HG03354 (cell line): ENCODE data around the gene FAM171A1.
A peak's percentile ranks its signal among the peaks of the same experiment; 100 is the strongest.
"Not testable (repeated sequence)": the region's sequence is repeated elsewhere in the genome, so short reads cannot be mapped to it uniquely, and the experiment has no call there.

ENCODE experiments used
- ATAC-seq: cut with Tn5 transposase; IDR thresholded peaks from one replicate; pipeline ENCODE4 v1.9.1; 2021; ENCODE audit warnings: mild to moderate bottlenecking; ENCODE audit not compliant: unreplicated experiment, poor library complexity, severe bottlenecking

Gene FAM171A1

DNA sequence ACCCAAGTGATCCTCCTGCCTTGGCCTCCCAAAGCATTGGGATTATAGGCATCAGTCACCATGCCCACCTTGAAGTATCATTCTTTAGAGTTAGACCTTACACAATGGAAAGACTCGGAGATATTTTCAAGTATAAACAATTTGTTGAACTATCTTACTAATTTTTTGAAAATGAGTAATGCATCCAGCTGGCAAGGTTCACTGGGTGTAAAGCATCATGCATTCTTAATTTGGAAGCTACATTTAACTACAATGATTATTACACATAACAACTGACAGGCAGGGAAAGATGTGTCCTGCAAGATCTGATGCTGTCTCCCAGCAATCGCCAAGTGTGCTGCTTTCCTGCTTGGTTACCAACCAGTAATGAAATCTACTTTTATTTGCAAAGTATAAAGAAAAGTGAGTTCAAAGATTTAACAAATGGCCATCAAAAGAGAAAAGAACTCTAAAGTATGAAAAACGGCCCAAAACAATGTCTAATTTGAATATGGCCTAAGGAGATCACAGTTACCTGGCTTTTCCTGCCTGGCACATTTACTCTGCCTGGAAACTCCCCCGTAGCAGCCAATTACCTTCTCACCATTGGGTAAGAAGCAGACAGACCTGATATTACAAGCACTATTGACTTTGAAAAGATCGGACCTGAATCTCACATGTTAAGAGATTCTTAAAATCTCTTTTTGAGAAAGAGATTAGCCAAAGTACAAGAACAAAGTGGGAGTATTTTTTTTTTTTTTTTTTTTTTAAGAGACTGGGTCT is 143.3 kb downstream of the FAM171A1 start:
- ATAC-seq: no peak

GRCh38 chr10:15225511-15225910 is 145.6 kb downstream of the FAM171A1 start:
- no peak for ATAC-seq

- no peak for ATAC-seq
These were observed 146.1 kb downstream of the FAM171A1 start for GRCh38 chr10:15224948-15225347.

DNA sequence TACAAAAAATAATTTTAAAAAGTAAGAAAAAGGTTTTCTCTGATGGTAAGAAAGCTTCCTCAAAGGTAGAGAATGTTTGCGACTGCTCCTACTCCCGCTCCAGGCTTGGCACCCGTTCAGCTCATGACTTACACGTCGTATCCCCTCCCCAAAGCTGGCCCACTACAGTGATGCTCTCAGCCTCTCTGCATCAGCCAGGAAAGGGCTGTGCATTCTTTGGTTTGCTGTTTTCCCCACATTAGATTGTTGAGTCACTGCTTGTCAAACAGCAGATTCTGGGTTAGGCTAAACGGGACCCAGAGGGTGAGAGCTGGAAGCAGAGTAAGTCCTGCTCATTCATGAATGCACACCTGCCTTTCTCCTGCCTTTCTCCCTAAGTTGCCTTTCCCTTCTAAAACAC is 147.9 kb downstream of the FAM171A1 start:
- ATAC-seq: no peak

DNA sequence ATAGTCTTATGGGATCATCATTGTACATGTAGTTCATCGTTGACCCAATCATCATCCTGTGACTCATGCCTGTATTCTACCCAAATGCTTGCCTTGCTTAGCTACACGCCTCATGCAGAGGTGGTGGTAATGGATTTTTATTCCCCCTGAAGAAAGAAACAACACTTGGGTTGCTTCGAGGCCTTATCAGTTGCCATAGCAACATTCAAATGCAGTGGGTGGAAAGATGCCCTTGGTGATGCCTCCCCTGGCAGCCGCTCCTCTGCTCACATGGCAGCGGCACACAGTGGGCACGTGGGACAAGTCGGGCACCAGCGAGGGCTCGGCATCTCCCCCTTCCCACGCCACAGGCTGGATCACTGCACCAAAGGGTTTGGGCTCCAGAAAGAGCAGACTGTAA is 148.6 kb downstream of the FAM171A1 start:
- no peak for ATAC-seq

- no peak for ATAC-seq
These were observed 150.6 kb downstream of the FAM171A1 start for GRCh38 chr10:15220445-15220844.

DNA sequence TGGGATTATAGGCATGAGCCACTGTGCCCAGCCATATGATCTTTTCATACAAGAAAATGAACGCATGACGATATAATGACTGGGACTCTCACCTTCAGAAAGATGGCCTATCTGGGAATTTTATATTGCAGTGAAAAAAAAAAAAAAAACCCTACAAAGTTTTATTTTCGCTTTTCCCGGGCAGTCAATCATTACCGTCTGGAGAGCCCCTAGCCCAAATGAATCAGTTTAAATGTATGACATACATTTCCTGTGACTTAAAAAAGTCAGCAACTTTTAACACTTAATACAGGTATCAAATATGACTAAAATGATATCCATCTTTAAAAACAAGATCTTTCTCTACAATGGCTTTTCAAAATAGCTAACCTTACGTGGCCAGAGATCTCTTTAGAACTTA is 154.4 kb downstream of the FAM171A1 start:
- no peak for ATAC-seq

DNA sequence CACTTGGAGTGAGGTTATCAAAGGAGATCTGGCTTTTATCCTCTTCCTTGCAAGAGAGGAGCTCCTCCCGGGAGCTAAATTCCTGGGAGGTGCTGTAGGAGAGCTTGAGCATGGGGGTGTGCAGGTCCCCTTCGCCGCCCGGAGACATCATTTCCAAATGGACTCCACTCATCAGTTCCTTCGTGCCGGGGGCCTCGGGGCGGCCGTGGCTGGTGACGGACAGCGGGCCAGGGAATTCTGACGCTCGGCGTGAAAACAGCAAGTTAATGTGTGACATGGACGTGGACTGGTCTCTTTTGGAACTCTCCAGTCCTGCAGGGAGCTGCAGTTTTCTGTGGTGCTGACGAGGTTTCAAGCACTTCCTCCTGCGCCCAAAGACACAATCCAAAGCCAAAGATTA is 156.9 kb downstream of the FAM171A1 start:
- ATAC-seq: no peak

DNA sequence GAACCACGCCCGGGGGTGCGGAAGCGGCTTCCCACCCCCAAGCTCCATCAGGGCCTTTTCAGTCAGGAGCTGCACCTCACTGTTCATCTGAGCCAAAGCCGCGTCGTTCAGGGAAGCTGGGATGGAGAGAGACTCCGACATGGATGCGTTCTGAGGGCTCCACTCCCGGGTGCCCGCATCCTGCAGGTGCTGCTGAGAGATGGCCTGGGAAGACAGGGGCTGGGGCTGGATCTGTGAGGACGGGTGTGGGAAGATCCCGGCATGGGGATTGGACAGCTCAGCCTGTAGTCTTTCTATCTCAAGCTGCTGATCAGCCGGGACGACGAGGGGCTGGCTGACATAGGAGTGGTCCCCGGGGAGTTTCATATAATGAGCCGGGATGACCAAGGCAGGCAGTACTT is 157.6 kb downstream of the FAM171A1 start:
- no peak for ATAC-seq

- ATAC-seq: no peak
These were observed 159.6 kb downstream of the FAM171A1 start for GRCh38 chr10:15211464-15211979.

- no peak for ATAC-seq
These were observed 160.6 kb downstream of the FAM171A1 start for GRCh38 chr10:15210521-15210920.

DNA sequence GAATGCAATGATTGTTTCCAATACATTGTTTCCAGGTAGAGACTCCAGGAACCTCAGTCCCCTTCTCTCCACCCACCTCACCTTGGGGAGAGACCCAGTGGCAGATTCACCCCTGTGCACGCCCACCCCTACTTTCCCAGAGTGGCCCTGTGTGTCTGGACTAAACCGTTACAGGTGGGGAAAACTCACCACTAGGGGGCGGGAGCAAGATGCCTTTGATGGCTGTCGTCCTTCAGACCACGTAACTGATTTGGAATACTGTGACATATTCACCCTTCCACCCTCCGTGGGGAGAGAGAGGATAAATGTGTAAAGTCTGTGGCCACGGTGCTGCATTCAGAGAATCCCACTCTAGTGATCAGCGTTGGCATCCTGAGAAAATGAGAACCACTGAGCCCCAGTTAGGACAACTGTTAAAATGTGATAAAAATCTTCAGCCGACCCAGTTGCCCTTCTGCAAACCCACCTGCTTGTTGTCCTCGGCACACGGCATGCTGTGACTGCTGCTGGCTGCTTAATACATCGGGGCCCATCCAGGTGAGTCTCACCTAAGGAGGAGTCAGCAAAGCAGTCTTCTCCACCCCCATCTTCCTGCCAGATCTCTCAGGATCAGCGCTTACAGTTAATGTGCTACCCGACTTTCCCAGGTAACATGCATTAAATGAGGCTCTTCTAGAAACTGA is 161.1 kb downstream of the FAM171A1 start:
- ATAC-seq: peak; percentile 79

DNA sequence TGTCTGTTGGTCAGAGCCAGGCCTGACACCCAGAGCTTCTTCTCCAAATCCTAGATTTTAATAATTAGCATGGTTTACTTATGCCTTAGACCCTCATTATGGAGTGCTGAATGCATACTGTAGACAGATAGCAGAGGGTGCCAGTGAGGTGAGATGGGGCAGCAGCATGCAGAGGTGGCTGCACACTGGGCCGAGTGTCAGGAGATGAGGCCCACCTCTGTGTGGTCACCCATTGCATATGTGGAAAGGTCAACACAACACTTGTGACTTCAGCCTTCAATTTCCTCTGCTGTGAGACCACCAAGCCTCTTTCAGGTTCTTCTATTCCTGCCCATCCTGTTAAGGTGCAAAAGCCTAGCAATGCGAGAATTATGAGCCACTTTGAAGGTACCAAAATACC is 162.9 kb downstream of the FAM171A1 start:
- ATAC-seq: no peak

GRCh38 chr10:15207410-15207809 is 163.7 kb downstream of the FAM171A1 start:
- not testable (repeated sequence) for ATAC-seq

DNA sequence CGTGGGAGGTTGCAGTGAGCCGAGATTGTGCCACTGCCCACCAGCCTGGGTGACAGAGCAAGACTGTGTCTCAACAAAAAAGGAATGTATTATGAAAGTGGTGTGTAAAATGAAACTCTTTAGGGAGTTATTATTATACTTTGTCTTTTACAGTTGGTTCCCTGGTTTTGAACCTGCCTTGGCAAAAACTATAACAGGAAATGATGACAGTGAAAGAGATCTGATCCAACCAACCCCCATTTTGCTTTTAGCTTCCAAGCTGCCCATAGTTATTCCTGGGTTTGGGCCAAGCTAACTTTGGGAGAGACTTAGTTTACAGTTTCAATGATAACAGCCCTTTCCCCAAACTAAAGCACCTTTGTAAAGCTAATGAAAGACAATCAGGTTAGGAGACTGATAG is 168.4 kb downstream of the FAM171A1 start:
- no peak for ATAC-seq

GRCh38 chr10:15202301-15202621 is 168.8 kb downstream of the FAM171A1 start:
- not testable (repeated sequence) for ATAC-seq

DNA sequence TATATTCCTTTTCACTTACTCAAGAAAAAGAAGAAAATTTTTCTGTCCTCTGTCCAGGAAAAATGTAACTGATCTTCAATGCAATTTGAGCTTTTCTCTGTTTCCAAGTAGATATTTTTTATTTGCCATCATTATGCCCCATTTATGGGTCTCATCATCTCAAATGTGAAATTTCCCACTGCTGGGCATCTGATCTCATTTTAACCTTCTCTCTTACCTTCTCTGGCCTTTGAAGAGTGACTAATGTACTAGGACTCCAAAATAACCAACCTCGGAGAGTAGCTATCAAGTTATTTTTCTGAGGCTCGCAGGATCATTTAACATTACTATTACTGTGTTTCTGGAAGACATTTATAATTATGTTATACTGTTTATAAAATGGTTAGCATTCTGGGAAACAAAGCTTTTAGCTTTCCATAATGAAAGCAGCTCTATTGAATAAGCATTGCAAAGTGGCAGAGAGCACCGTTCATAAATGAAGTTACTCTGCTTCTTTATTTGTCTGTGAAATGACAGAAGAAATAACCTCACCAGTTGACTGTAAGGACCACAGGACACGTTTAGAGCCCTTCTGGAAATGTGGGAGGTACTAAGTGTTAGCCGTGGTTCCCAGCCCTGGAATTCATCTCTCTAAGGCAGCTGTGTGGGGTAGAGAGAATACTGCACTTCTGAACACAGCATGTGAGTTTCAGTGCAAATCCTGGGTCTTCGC is 169.3 kb downstream of the FAM171A1 start:
- ATAC-seq: no peak

- ATAC-seq: no peak
These were observed 170.5 kb downstream of the FAM171A1 start for GRCh38 chr10:15200626-15201025.

GRCh38 chr10:15197911-15198310 is 173.2 kb downstream of the FAM171A1 start:
- ATAC-seq: no peak

- ATAC-seq: no peak
These were observed 173.8 kb downstream of the FAM171A1 start for GRCh38 chr10:15197276-15197675.
